ENCODE measurements around the gene MAP3K4. TPM values are rescaled to one million over a fixed set of nuclear protein-coding genes. Genes with fewer than 3 reads are reported as not detected.

MAP3K4 gene
- total RNA-seq, 2 experiments from 2014 or later: 32.8 to 38.1 TPM

GRCh38 chr6:161058741-161059140 lies 67.2 kb downstream of the MAP3K4 start:
- Mint-ChIP-seq H3K4me1 (peaks cover 5% of the 10 kb centered on the region), H3K27me3 (no peaks in the 10 kb centered on the region), H3K27ac (no peak overlapping the region), H3K4me3 (no peak overlapping the region), H3K9me3 (peaks cover 4% of the 10 kb centered on the region), H3K36me3 (peaks cover 9% of the 10 kb centered on the region)
- DNase-seq: no peak

GRCh38 chr6:161061576-161061975 lies 70.0 kb downstream of the MAP3K4 start:
- H3K4me3 Mint-ChIP-seq: no peak overlapping the region
- peaks cover 1% of the 10 kb centered on the region for H3K4me1 Mint-ChIP-seq
- peaks cover 20% of the 10 kb centered on the region for H3K36me3 Mint-ChIP-seq
- H3K27me3 Mint-ChIP-seq: no peaks in the 10 kb centered on the region
- DNase-seq: no peak
- H3K9me3 Mint-ChIP-seq: peaks cover 4% of the 10 kb centered on the region
- no peak overlapping the region for H3K27ac Mint-ChIP-seq

DNA sequence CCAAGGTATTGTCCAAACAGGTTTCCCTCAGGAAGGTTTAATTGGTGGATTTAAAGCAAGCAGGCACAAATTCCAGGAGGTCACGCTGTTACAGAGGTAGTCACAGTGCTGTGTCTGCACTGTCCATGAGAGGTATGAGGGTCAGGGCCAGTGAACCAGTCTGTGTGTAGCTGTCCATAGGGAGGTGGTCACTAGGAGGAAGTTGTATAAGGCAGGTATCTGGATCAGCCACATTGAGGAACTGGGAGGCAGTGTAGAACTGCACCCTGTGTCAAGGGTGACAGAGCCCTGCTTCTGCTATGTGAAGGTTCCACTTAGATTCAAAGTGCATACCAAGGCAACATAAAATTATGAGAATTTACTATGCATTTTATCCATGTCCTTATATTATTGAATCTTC lies 73.3 kb downstream of the MAP3K4 start:
- no peaks in the 10 kb centered on the region for H3K27me3 Mint-ChIP-seq
- no peak overlapping the region for H3K27ac Mint-ChIP-seq
- peaks cover 21% of the 10 kb centered on the region for H3K36me3 Mint-ChIP-seq
- H3K4me3 Mint-ChIP-seq: no peak overlapping the region
- H3K4me1 Mint-ChIP-seq: peaks cover 1% of the 10 kb centered on the region
- peaks cover 4% of the 10 kb centered on the region for H3K9me3 Mint-ChIP-seq
- no peak for DNase-seq

DNA sequence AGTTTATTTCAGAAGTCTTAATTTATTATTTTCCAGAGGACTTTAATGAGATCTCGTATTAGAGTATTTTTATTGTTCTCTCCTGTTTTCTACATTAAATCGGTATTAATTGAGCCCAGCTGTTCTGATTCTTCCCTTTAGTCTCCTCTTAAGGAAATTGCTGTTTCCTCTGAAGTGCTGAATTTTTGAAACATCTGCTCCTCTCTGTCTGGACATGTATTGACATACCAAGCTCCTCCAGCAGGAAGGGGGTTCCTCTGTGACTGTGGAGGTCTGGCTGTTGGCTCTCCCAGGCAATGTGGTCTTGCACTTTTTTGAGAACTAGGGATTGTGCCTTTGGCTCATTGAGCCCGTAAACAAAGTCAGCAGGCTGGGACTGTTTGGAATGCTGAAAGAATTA lies 74.9 kb downstream of the MAP3K4 start:
- Mint-ChIP-seq H3K4me1 (peaks cover 1% of the 10 kb centered on the region), H3K36me3 (peaks cover 21% of the 10 kb centered on the region), H3K27ac (no peak overlapping the region)

DNA sequence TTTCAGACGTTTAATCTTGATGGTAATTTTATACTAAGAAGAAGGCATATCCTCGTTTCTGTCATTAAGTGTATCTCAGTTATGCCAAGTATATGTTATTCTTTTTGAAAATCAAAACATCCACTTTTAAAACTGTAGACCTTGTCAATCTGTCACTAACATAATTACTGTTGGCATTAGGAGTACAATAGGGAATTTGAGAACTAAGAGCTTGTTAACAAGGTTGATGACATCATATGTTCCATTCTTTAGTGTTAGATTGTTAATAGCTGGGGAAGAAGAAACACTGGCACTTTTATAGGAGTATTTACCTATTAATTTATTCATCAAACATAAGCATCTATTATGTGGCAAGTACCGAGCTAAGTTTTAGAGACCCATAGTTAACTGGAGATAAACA lies 76.2 kb downstream of the MAP3K4 start:
- no peak overlapping the region for H3K4me3 Mint-ChIP-seq
- no peaks in the 10 kb centered on the region for H3K27me3 Mint-ChIP-seq
- H3K4me1 Mint-ChIP-seq: no peaks in the 10 kb centered on the region
- peaks cover 18% of the 10 kb centered on the region for H3K36me3 Mint-ChIP-seq
- no peak overlapping the region for H3K27ac Mint-ChIP-seq
- no peaks in the 10 kb centered on the region for H3K9me3 Mint-ChIP-seq
- DNase-seq: no peak

More for the DNA sequence above, 74.9 kb downstream of the MAP3K4 start:
- no peak for DNase-seq
- peaks cover 1% of the 10 kb centered on the region for H3K9me3 Mint-ChIP-seq
- no peaks in the 10 kb centered on the region for H3K27me3 Mint-ChIP-seq
- no peak overlapping the region for H3K4me3 Mint-ChIP-seq

- no peaks in the 10 kb centered on the region for H3K27me3 Mint-ChIP-seq
- H3K4me3 Mint-ChIP-seq: no peak overlapping the region
- peaks cover 18% of the 10 kb centered on the region for H3K36me3 Mint-ChIP-seq
- no peaks in the 10 kb centered on the region for H3K4me1 Mint-ChIP-seq
- DNase-seq: no peak
- H3K27ac Mint-ChIP-seq: no peak overlapping the region
- H3K9me3 Mint-ChIP-seq: no peaks in the 10 kb centered on the region
Observed at GRCh38 chr6:161068321-161068741, 76.8 kb downstream of the MAP3K4 start.

- Mint-ChIP-seq H3K27me3 (no peaks in the 10 kb centered on the region), H3K9me3 (no peaks in the 10 kb centered on the region), H3K4me3 (no peak overlapping the region), H3K4me1 (no peaks in the 10 kb centered on the region), H3K27ac (no peak overlapping the region), H3K36me3 (peaks cover 6% of the 10 kb centered on the region)
- DNase-seq: no peak
Observed at GRCh38 chr6:161073930-161074329, 82.4 kb downstream of the MAP3K4 start.

- H3K9me3 Mint-ChIP-seq: no peaks in the 10 kb centered on the region
- no peak overlapping the region for H3K4me3 Mint-ChIP-seq
- no peak for DNase-seq
- H3K36me3 Mint-ChIP-seq: peaks cover 7% of the 10 kb centered on the region
- no peak overlapping the region for H3K27ac Mint-ChIP-seq
- no peaks in the 10 kb centered on the region for H3K27me3 Mint-ChIP-seq
- H3K4me1 Mint-ChIP-seq: peaks cover 3% of the 10 kb centered on the region
Observed at GRCh38 chr6:161074496-161075121, 83.0 kb downstream of the MAP3K4 start.

- no peak for DNase-seq
- no peaks in the 10 kb centered on the region for H3K27me3 Mint-ChIP-seq
- peaks cover 12% of the 10 kb centered on the region for H3K36me3 Mint-ChIP-seq
- peaks cover 6% of the 10 kb centered on the region for H3K4me1 Mint-ChIP-seq
- H3K4me3 Mint-ChIP-seq: no peak overlapping the region
- H3K27ac Mint-ChIP-seq: no peak overlapping the region
- H3K9me3 Mint-ChIP-seq: no peaks in the 10 kb centered on the region
Observed at GRCh38 chr6:161076181-161076677, 84.7 kb downstream of the MAP3K4 start.

DNA sequence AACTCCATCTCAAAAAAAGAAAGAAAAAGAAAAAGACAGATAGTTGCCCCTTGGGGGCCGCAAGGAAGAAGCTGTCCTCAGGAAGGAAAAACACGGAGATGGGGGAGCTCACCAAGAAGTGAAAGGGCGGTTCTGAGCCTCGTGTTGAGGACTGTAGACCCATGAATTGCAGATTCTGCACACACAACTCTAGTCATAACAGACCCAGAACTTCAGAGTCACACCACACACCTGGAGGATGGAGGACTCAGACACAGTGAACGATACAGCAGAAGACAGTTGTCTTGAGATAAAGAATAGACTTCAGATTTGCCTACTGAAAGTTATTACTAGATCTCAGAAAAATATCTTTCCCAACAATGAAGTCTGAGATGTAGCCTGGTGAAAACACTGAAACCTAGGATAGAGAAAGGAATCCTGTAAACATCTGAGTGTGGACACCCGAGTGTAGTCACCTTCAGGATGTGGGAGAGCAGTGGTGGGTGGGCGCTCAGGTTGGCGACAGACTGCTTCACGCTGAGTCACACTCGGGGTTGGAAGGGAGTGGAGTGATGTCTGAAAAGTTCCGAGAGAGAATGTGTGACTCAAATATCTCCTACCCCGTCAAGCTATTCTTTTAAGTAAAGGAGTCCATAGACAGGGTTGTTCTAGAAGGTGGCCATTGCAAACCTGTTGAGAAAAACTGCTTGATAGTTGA lies 88.1 kb downstream of the MAP3K4 start:
- Mint-ChIP-seq H3K36me3 (peaks cover 14% of the 10 kb centered on the region), H3K4me3 (no peak overlapping the region), H3K9me3 (no peaks in the 10 kb centered on the region), H3K27ac (peak overlapping the region; percentile 56), H3K4me1 (peaks cover 6% of the 10 kb centered on the region), H3K27me3 (no peaks in the 10 kb centered on the region)
- peak; percentile 38 for DNase-seq

DNA sequence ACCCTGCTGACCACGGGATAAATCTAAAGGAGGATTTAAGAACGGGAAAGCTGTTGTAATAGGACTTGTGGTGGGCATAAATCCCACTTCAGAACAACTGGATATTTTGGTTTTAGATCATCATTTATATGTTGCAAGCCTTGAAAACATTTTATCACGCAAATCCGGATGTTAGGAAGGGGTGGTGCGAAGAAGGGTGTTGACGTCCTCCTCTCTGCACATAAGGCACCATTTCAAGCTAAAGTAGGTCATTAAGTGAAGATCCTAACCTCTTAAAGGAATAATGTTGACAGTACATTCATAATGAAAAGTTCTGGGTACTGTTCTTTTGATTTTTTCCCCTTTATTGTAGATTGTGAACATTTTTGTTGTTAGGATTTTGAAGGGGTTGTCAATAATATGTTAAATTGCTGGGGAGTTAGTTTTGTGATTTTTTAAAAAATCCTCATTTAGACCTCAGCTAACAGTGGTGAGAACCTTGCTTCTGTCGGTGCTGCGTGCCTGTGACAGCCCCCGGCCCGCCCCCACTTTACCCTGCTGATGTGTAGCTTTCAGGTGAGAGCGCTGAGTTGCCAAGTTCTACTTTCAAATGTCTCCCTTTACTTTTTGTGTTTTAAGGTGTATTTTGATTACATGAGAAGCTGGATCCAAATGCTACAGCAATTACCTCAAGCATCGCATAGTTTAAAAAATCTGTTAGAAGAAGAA lies 88.8 kb downstream of the MAP3K4 start:
- Mint-ChIP-seq H3K36me3 (peaks cover 15% of the 10 kb centered on the region), H3K4me3 (no peak overlapping the region), H3K27me3 (no peaks in the 10 kb centered on the region), H3K9me3 (no peaks in the 10 kb centered on the region), H3K4me1 (peaks cover 6% of the 10 kb centered on the region), H3K27ac (no peak overlapping the region)
- no peak for DNase-seq

- Mint-ChIP-seq H3K9me3 (no peaks in the 10 kb centered on the region), H3K27me3 (no peaks in the 10 kb centered on the region), H3K27ac (no peak overlapping the region), H3K36me3 (peaks cover 18% of the 10 kb centered on the region), H3K4me1 (peaks cover 6% of the 10 kb centered on the region), H3K4me3 (no peak overlapping the region)
- DNase-seq: no peak
Observed at GRCh38 chr6:161082215-161082614, 90.6 kb downstream of the MAP3K4 start.

DNA sequence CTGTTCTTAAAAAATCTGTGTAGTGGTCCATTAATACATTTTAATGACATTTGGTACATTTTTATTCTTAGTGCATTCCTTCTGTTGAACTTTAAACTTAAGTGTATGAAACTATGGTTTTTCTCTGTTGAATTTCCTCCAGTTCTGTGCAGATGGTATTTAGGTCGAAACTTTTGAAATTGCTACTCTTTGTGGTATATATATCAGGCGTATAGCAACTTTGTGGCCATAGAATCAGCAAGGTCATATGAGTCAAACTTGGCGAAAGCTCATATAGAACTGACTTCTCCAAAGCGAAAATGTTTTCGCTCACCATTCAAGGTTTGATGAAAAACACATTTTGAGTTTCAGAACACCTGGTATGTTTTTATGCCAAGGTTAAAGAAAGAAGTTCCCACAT lies 93.7 kb downstream of the MAP3K4 start:
- no peak overlapping the region for H3K27ac Mint-ChIP-seq
- H3K9me3 Mint-ChIP-seq: no peaks in the 10 kb centered on the region
- peaks cover 14% of the 10 kb centered on the region for H3K36me3 Mint-ChIP-seq
- no peak for DNase-seq
- H3K4me3 Mint-ChIP-seq: no peak overlapping the region
- H3K27me3 Mint-ChIP-seq: no peaks in the 10 kb centered on the region
- no peaks in the 10 kb centered on the region for H3K4me1 Mint-ChIP-seq

GRCh38 chr6:161088676-161089328 lies 97.2 kb downstream of the MAP3K4 start:
- no peak overlapping the region for H3K27ac Mint-ChIP-seq
- H3K36me3 Mint-ChIP-seq: peaks cover 19% of the 10 kb centered on the region

DNA sequence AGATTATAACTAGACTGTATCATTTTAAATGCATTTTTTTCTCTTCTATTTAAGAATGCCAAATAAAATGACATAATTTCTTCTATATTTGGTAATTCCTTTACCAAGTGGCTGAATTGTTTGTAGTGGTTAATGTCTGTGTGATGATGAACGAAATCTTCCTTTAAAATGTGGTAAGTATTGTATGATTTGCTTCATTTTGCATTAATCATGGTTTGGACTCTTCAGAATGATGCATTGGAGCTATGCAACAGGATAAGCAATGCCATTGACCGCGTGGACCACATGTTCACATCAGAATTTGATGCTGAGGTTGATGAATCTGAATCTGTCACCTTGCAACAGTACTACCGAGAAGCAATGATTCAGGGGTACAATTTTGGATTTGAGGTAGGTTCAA lies 99.6 kb downstream of the MAP3K4 start:
- Mint-ChIP-seq H3K27ac (no peak overlapping the region), H3K36me3 (peaks cover 11% of the 10 kb centered on the region), H3K4me3 (no peak overlapping the region), H3K9me3 (no peaks in the 10 kb centered on the region), H3K4me1 (no peaks in the 10 kb centered on the region), H3K27me3 (no peaks in the 10 kb centered on the region)
- DNase-seq: no peak

More at GRCh38 chr6:161088676-161089328, 97.2 kb downstream of the MAP3K4 start:
- Mint-ChIP-seq H3K27me3 (no peaks in the 10 kb centered on the region), H3K4me1 (no peaks in the 10 kb centered on the region), H3K4me3 (no peak overlapping the region), H3K9me3 (no peaks in the 10 kb centered on the region)
- DNase-seq: no peak

All from activated naive CD8-positive, alpha-beta T cell treated with anti-CD3 and anti-CD28 coated beads for 36 hours (primary cell).